Mesothelial cell of epicardium (in vitro differentiated cells): ENCODE data around the gene TRMT11. TPM values are rescaled to one million over a fixed set of nuclear protein-coding genes. Genes with fewer than 3 reads are reported as not detected.

Experiments used
- DNase-seq, 2 experiments: peaks; one replicate each; pipeline ENCODE4 v3.0.0; 2021; ENCODE audit warnings: low spot score in 2 of 2; ENCODE audit not compliant: unreplicated experiment in 2 of 2
- H3K27ac Mint-ChIP-seq: 2 replicates; pipeline ENCODE4 v1.8.0; 2021; ENCODE audit warnings: mixed read lengths
- H3K27me3 Mint-ChIP-seq: 2 replicates; pipeline ENCODE4 v1.8.0; 2021; ENCODE audit warnings: low read depth, mixed read lengths
- H3K36me3 Mint-ChIP-seq: 2 replicates; pipeline ENCODE4 v1.8.0; 2021; ENCODE audit warnings: mixed read lengths
- H3K4me1 Mint-ChIP-seq: 2 replicates; pipeline ENCODE4 v1.8.0; 2021; ENCODE audit warnings: mixed read lengths
- H3K4me3 Mint-ChIP-seq: 2 replicates; pipeline ENCODE4 v1.8.0; 2021; ENCODE audit warnings: mild to moderate bottlenecking, moderate library complexity, mixed read lengths
- H3K9me3 Mint-ChIP-seq: 2 replicates; pipeline ENCODE4 v1.8.0; 2021; ENCODE audit warnings: mixed read lengths
- CTCF ChIP-seq: fragments of 200-600 bp; sonication (generic); IDR thresholded peaks from one replicate; pipeline ENCODE4 v1.5.0; 2021; ENCODE audit warnings: antibody characterized with exemption; ENCODE audit not compliant: unreplicated experiment
- total RNA-seq: library from RNA; stranded (reverse); gene quantifications from 3 replicates; pipeline ENCODE4 v1.2.1, GENCODE V29; 2021

TRMT11 gene
- total RNA-seq, 1 donor from 2014 or later: 31.8 TPM

GRCh38 chr6:125957391-125957693, 29.0 kb upstream of the TRMT11 start:
- Mint-ChIP-seq H3K9me3 (no peaks in the 10 kb centered on the region), H3K4me1 (peaks cover 4% of the 10 kb centered on the region), H3K36me3 (no peaks in the 10 kb centered on the region)

GRCh38 chr6:125957845-125958244, 28.5 kb upstream of the TRMT11 start:
- no peak for TF ChIP-seq CTCF
- no peaks in the 10 kb centered on the region for H3K27me3 Mint-ChIP-seq
- DNase-seq: no peak

More at GRCh38 chr6:125957391-125957693, 29.0 kb upstream of the TRMT11 start:
- Mint-ChIP-seq H3K4me3 (no peak overlapping the region), H3K27ac (no peak overlapping the region), H3K27me3 (no peaks in the 10 kb centered on the region)
- TF ChIP-seq CTCF: no peak
- DNase-seq: no peak

GRCh38 chr6:125959041-125959440, 27.3 kb upstream of the TRMT11 start:
- H3K27ac Mint-ChIP-seq: no peak overlapping the region
- TF ChIP-seq CTCF: no peak
- H3K4me3 Mint-ChIP-seq: no peak overlapping the region
- peaks cover 11% of the 10 kb centered on the region for H3K4me1 Mint-ChIP-seq
- no peaks in the 10 kb centered on the region for H3K27me3 Mint-ChIP-seq
- no peaks in the 10 kb centered on the region for H3K36me3 Mint-ChIP-seq
- no peaks in the 10 kb centered on the region for H3K9me3 Mint-ChIP-seq
- no peak for DNase-seq

More at GRCh38 chr6:125957845-125958244, 28.5 kb upstream of the TRMT11 start:
- Mint-ChIP-seq H3K4me3 (no peak overlapping the region), H3K4me1 (peaks cover 4% of the 10 kb centered on the region), H3K9me3 (no peaks in the 10 kb centered on the region), H3K36me3 (no peaks in the 10 kb centered on the region), H3K27ac (no peak overlapping the region)

- Mint-ChIP-seq H3K36me3 (no peaks in the 10 kb centered on the region), H3K4me1 (peaks cover 9% of the 10 kb centered on the region), H3K4me3 (no peak overlapping the region), H3K27me3 (no peaks in the 10 kb centered on the region), H3K27ac (no peak overlapping the region), H3K9me3 (no peaks in the 10 kb centered on the region)
- DNase-seq: no peak
- TF ChIP-seq CTCF: no peak
Observed at GRCh38 chr6:125961117-125961516, 25.2 kb upstream of the TRMT11 start.

GRCh38 chr6:125962900-125963497, 23.3 kb upstream of the TRMT11 start:
- no peaks in the 10 kb centered on the region for H3K27me3 Mint-ChIP-seq
- peaks cover 7% of the 10 kb centered on the region for H3K4me1 Mint-ChIP-seq
- no peak for TF ChIP-seq CTCF
- H3K27ac Mint-ChIP-seq: no peak overlapping the region
- no peak overlapping the region for H3K4me3 Mint-ChIP-seq
- H3K36me3 Mint-ChIP-seq: peaks cover 11% of the 10 kb centered on the region
- peaks cover under 1% of the 10 kb centered on the region for H3K9me3 Mint-ChIP-seq
- DNase-seq: no peak

GRCh38 chr6:125963817-125964216, 22.5 kb upstream of the TRMT11 start:
- H3K27me3 Mint-ChIP-seq: no peaks in the 10 kb centered on the region
- DNase-seq: no peak
- H3K4me3 Mint-ChIP-seq: no peak overlapping the region
- no peak overlapping the region for H3K27ac Mint-ChIP-seq
- H3K4me1 Mint-ChIP-seq: peaks cover 7% of the 10 kb centered on the region
- peaks cover 19% of the 10 kb centered on the region for H3K36me3 Mint-ChIP-seq
- peaks cover 3% of the 10 kb centered on the region for H3K9me3 Mint-ChIP-seq
- no peak for TF ChIP-seq CTCF
